Measurements from ENCODE around the gene SLC10A6. TPM values are rescaled to one million over a fixed set of nuclear protein-coding genes. Genes with fewer than 3 reads are reported as not detected.

The SLC10A6 gene, protein sequence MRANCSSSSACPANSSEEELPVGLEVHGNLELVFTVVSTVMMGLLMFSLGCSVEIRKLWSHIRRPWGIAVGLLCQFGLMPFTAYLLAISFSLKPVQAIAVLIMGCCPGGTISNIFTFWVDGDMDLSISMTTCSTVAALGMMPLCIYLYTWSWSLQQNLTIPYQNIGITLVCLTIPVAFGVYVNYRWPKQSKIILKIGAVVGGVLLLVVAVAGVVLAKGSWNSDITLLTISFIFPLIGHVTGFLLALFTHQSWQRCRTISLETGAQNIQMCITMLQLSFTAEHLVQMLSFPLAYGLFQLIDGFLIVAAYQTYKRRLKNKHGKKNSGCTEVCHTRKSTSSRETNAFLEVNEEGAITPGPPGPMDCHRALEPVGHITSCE
- total RNA-seq: not detected in 2 replicates

DNA sequence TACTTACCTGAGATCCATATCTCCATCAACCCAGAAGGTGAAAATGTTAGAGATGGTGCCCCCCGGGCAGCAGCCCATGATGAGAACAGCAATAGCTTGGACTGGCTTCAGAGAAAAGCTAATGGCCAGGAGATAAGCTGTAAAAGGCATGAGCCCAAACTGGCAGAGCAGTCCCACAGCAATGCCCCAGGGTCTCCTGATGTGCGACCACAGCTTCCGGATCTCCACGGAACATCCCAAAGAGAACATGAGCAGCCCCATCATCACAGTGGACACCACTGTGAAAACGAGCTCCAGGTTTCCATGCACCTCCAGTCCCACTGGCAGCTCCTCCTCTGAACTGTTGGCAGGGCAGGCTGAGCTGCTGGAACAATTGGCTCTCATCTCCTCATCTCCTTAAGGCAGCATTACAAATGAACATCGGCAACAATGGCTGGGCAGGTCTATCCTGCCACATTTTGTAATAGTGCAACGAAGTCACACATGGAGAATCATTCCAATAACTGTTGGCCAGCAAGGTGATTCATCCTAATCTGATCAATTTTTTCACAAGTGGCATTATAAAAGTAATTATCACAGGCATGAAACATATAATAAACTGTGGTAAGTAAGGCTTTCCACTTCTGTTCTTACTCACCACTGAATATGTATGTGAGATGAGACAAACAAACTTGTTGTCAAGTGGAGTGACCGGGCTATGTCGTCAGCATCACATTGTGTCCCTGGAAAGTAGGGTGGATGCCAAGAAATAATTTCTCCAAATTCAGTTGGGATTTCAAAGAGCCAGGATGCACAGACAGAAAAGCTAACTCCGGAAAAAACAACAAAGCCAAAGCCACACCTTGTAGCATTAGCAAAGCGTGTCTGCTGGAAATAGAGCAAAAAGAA, at the start of gene SLC10A6:
Gene SLC10A6, minus strand, starts transcription at position 653 of the 888 bp plus-strand sequence. Its CDS starts 269 bp downstream, at position 384.

DNA sequence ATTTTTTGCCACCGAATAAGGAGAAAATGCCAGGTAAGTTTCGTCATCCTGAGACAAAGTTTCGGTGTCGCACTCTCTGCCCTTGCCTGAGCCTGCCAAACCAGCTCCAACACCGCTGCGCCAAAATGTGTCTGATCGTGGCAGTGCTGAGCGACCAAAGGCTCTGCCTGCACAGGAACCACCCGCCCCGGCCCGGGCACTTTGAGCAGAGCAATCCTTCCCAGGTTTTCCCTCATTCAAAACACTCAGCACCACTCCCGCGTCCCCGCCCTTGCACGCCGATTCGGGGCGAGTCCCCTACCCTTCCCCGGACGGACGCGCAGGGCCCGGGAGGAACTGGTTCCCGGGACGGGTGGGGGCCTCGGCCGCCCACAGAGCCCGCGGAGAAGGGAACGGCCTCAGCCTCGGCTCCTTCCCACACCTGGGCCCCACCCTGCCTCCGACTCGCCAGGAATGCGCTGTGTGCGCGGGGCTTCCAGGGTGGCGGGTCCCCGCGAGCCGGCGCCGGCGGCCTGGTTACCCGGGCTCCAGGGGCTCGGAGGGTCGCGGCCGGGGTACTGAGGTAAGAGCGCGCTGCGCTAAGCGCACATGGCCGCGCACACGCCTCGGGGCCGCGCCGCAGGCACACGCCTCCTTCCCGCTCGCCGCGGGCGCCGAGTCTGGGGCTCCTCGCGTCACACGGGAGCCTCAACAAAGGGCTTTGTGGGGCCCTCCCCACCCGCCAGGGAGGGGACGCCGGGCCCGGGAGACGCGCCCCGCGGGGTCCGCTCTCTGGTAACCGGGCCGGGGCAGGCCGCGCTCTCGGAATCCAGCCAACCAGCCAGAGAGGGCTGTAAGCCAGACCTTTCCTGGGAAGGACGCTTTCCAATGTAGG, 42.8 kb upstream of the SLC10A6 start, which contains the start of gene C4orf36:
Gene C4orf36, minus strand, starts transcription at position 661 of the 874 bp plus-strand sequence. CDS start 902 bp downstream, outside the sequence.

Other genes starting within 250 kb of the SLC10A6 start
- 0.39 TPM in 1 of 2 replicates, not detected in the other for gene C4orf36, start 43.0 kb upstream of the SLC10A6 start, total RNA-seq
- 20.0 and 21.3 TPM in 2 replicates for gene AFF1, start 85.6 kb upstream of the SLC10A6 start, total RNA-seq